GM19468 (cell line): ENCODE data around the gene AOC2.
A peak's percentile ranks its signal among the peaks of the same experiment; 100 is the strongest.
"Not testable (repeated sequence)": the region's sequence is repeated elsewhere in the genome, so short reads cannot be mapped to it uniquely, and the experiment has no call there.

ENCODE experiments used
- ATAC-seq: cut with Tn5 transposase; IDR thresholded peaks from one replicate; pipeline ENCODE4 v1.9.1; 2021; ENCODE audit warnings: mild to moderate bottlenecking, moderate library complexity, moderate number of reproducible peaks; ENCODE audit not compliant: unreplicated experiment; ENCODE audit errors: extremely low read depth

AOC2 gene

GRCh38 chr17:42830971-42831370 lies 13.4 kb upstream of the AOC2 start:
- no peak for ATAC-seq

GRCh38 chr17:42832213-42832933 lies 12.0 kb upstream of the AOC2 start:
- ATAC-seq: no peak

- ATAC-seq: peak; percentile 59
These were observed 11.2 kb upstream of the AOC2 start, which contains the start of gene PSME3 for GRCh38 chr17:42832934-42833766. Gene PSME3 (plus strand): TSS chr17:42833397. CDS start chr17:42833632, 235 bp downstream.

- ATAC-seq: no peak
These were observed 10.5 kb upstream of the AOC2 start for GRCh38 chr17:42833767-42834422.

- ATAC-seq: no peak
These were observed 8.6 kb upstream of the AOC2 start for GRCh38 chr17:42835732-42836131.

GRCh38 chr17:42841975-42842685 lies 2.2 kb upstream of the AOC2 start:
- ATAC-seq: no peak

- ATAC-seq: no peak
These were observed 934 bp upstream of the AOC2 start for GRCh38 chr17:42843358-42843934.

GRCh38 chr17:42844761-42845555 lies 578 bp downstream of the AOC2 start:
- ATAC-seq: no peak

GRCh38 chr17:42845556-42845917 lies 1.2 kb downstream of the AOC2 start:
- no peak for ATAC-seq

GRCh38 chr17:42845918-42846593 lies 1.7 kb downstream of the AOC2 start:
- ATAC-seq: no peak

GRCh38 chr17:42846594-42847280 lies 2.4 kb downstream of the AOC2 start:
- ATAC-seq: no peak

- no peak for ATAC-seq
These were observed 3.7 kb downstream of the AOC2 start for GRCh38 chr17:42848093-42848492.

GRCh38 chr17:42849031-42849430 lies 4.7 kb downstream of the AOC2 start:
- ATAC-seq: no peak

- no peak for ATAC-seq
These were observed 5.2 kb downstream of the AOC2 start for GRCh38 chr17:42849451-42850181.

- no peak for ATAC-seq
These were observed 6.6 kb downstream of the AOC2 start, which contains the start of gene AOC3 for GRCh38 chr17:42850954-42851353. Gene AOC3 (plus strand): TSS chr17:42851199. CDS start chr17:42851344, 145 bp downstream.

- ATAC-seq: not testable (repeated sequence)
These were observed 7.2 kb downstream of the AOC2 start for GRCh38 chr17:42851371-42852240.
